ENCODE measurements around the gene ZNF620.
"Not testable (repeated sequence)": the region's sequence is repeated elsewhere in the genome, so short reads cannot be mapped to it uniquely, and the experiment has no call there.

The ZNF620 gene

GRCh38 chr3:40505599-40506462, at the start of gene ZNF620:
ZNF620 (plus strand) TSS chr3:40506039; CDS start chr3:40506353, 314 bp downstream.
- DNase-seq: peak; percentile 89

- no peak for DNase-seq
Measured at GRCh38 chr3:40456279-40456939, 49.4 kb upstream of the ZNF620 start.

DNA sequence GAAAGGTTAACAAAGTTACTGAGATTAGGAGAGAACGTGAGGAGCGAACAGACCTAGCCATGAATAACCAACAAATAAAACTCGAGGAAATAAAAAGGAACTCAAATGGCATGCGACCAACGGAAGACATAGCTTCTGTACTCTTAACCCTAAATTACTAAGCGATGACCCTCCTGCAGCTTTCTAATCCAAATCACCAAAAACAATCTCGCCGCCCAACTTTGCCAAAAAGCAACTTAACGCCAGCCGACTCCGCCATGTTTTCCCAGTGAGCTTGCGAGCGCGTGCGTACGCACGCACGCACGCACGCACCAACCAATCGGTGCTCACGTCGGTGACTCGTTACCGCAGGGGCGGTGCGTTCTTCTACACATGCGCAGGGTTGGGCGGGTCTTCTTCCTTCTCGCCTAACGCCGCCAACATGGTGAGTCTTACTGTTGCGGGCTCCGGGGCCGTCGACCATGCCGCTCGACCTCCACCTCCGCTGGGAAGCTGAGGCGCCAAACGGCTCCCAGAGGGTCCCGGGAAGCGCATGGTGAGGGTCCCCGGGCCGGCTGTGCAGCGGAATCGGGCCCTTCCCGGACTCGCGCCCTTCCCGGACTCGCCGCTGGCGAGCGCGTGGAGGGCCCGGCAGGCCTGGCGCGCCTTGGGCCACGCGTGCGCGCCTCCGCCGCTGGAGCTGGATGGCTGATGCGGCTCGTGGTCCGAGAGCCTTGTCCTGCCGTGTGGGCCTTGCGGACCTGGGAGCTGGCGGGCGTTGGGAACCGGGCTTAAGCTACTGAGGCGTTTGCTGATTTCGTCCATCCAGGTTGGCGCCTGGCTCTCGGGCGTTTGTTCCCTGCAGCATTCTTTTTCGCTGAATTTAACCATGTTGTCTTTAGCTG, 48.7 kb upstream of the ZNF620 start, which contains the start of gene RPL14:
TSS of gene RPL14 (plus strand) at position 400 of the 884 bp plus-strand sequence. CDS start at position 533, 133 bp downstream.
- DNase-seq: peak; percentile 87

DNA sequence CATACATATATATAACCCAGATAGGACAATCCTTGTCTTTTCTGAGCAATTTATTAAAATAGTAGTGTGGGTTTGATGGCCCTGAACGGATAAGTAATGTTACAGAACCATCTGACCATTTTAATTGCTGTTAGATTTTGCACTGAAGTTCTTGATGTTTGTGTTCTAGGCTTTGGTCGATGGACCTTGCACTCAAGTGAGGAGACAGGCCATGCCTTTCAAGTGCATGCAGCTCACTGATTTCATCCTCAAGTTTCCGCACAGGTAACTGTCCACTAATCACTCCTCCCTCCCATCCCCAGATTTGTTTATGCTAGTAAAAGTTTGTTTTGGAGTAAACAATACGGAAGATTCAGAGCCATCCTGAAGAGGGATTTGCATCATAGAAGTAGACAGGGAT, 47.4 kb upstream of the ZNF620 start:
- DNase-seq: no peak

GRCh38 chr3:40460481-40460880, 45.4 kb upstream of the ZNF620 start:
- DNase-seq: not testable (repeated sequence)

DNA sequence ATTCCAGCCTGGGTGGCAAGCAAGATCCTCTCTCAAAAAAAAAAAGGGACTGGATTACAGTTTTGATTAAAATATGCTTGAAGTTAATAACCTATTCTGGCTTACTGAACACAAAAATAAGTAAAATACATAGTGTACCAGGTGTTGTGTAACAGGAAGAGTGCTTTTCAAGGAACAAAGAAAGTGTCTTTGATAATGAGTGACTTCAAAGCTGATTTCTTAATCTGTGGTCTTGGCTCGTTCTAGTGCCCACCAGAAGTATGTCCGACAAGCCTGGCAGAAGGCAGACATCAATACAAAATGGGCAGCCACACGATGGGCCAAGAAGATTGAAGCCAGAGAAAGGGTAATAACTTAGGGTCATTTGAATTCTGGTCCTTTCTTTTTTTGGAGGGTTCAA, 44.7 kb upstream of the ZNF620 start:
- DNase-seq: no peak

DNA sequence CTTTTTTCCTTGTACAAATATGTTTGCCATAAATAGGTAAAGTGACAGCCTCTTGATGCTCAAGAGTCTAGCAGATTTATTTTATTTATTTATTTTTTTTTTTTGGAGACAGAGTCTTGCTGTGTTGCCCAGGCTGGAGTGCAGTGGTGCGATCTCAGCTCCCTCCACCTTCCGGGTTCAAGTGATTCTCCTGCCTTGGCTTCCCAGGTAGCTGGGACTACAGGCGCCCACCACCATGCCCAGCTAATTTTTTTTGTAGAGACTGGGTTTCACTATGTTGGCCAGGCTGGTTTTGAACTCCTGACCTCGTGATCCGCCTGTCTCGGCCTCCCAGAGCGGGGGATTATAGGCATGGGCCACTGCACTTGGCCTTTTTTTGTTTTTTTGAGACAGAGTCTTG, 43.0 kb upstream of the ZNF620 start:
- DNase-seq: not testable (repeated sequence)

DNA sequence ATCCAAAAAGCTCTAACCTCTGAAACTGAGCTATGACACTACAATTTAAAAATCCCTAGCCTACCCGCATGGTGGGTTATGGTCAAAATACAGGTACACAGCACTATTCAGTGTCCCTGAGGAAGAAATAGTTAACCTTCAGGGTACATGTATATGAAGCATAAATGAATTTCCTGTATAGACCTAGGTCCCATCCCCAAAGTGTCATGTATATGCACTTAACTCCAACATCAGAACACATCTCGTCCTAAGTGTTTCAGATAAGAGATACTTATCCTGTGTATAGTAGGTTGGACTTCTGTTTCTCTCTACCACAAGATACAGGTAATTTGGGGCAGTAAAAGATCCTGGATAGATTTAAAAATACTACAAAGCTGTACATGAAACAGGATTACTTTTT, 42.3 kb upstream of the ZNF620 start:
- DNase-seq: no peak

- no peak for DNase-seq
Measured at GRCh38 chr3:40464339-40465110, 41.3 kb upstream of the ZNF620 start.

DNA sequence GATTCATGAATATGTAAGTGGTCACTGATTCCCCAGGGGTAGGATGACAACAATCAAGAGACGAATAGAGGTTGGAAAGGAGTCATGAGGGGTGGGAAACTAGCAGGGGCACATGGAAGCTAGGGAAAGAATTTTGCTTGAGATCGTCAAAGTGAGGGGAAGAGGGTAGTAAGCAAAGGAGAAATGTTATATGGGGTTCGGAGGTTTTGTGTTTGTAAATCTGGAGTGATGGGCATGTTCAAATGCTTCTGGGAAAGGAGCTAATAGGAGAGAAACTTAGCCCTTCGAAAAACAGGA, 40.8 kb upstream of the ZNF620 start:
- no peak for DNase-seq

GRCh38 chr3:40465456-40465855, 40.4 kb upstream of the ZNF620 start:
- DNase-seq: no peak

DNA sequence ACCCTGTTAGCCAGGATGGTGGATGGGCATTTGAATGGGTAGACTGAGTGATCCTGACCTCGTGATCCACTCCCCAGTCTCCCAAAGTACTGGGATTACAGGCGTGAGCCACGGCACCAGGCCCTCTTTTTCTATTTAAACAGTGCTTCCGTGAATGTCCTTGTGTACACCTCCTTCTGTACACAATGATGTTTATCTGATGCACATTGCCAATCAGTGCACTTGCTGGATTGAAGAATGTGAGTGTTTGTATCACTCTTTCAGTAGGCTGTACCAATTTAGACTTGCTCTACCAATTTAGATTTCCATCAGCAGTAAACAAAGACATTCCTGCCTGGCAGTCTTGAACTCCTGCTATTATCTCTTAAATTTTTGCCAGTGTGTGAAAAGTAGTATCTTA, 37.8 kb upstream of the ZNF620 start:
- no peak for DNase-seq

DNA sequence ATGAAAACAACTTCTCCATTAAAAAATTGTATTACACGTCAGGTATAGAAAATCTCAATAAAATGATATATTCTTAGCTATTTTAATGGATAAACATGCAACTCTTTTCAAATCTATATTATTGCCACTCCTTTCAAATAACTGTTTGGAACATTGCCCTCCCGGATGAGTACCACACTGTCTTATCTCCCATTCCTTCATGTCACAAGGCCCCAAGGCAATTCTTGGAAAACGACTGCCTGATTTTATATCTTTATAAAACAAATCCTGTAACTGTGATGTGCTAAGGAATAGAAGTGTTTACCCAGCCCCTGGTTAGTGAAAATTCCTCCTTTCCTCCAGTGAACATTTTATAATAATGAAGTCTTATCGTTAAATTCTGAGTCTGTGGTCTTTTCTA, 35.1 kb upstream of the ZNF620 start:
- DNase-seq: no peak

- DNase-seq: peak; percentile 41
Measured at GRCh38 chr3:40476478-40477470, 29.1 kb upstream of the ZNF620 start, which contains the start of gene ZNF619. ZNF619 (plus strand) TSS chr3:40477122; CDS start chr3:40477980, 858 bp downstream.

GRCh38 chr3:40477666-40478065, 28.2 kb upstream of the ZNF620 start:
- no peak for DNase-seq

DNA sequence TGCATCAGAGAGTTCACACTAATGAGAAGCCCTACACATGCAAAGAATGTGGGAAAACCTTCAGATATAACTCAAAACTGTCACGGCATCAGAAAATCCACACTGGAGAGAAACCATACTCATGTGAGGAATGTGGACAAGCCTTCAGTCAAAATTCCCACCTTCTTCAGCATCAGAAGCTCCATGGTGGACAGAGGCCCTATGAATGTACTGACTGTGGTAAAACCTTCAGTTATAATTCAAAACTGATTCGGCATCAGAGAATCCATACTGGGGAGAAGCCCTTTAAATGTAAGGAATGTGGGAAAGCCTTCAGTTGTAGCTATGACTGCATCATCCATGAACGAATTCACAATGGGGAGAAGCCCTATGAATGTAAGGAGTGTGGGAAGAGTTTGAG, 18.7 kb upstream of the ZNF620 start:
- no peak for DNase-seq

GRCh38 chr3:40490916-40491315, 14.9 kb upstream of the ZNF620 start:
- DNase-seq: no peak

DNA sequence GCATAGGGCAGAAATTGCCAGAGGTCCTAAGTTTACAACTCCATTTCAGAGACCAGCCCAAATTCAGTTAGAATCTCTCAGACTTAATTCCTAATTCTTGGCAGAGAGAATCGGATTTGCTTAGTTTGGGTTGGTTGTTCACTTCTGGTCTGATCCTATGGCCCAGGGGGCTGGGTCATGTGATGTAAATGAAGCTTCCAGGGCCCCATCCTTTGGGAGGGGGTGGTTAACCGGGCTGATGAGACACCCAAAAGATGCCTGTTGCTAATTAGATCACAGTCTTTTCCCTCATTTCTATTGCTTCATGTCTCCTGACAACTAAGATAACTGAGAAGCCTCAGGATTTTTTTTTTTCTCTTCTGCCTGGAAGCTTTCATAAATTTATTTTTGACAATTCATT, 11.1 kb upstream of the ZNF620 start:
- DNase-seq: no peak

DNA sequence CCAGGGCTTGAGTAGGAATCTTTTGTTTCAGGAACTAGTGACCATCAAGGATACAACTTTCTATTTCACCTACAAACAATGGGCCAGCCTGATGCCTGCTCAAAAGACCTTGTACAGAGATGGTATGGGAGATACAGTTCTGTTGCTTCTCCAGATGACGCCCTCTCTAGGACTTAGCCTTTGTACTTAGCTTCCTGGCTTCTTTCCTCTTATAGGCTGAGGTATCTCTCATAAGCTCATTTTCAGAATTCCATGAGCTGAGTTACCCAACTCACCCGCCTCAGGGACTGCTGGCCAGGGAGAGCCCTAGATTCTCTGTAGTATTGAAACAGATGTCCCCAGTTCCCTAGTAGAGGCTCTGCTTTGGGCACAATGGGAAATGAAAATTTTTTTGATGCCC, 8.6 kb upstream of the ZNF620 start:
- DNase-seq: no peak

DNA sequence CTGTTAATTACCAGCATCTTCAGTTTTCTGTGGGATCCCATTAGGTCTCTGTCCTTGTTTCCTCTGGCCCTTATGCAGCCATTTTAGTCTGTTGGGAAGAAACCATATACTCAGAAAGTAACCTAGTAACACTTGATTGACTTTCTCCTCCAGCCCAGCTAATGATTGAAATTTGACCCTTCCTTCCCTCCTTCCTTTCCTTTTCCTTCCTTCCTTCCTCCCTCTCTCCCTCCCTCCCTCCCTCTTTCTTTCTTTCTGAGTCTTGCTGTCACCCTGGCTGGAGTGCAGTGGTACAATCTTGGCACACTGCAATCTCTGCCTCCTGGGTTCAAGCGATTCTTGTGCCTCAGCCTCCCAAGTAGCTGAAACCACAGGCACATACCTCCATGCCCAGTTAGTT, 5.9 kb upstream of the ZNF620 start:
- no peak for DNase-seq

GRCh38 chr3:40502034-40502433, 3.8 kb upstream of the ZNF620 start:
- DNase-seq: no peak

All from NCI-H1092 treated with DMSO at 0.1 percent for 48 hours (cell line).